Caco-2 (cell line): ENCODE results near the gene TRIM8. TPM values are rescaled to one million over a fixed set of nuclear protein-coding genes. Genes with fewer than 3 reads are reported as not detected.

Experiments used
- BruUV-seq: library from RNA; stranded (reverse); fragments of 400-500 nt; replicated peaks from 2 replicates; lab custom pipeline; 2021; lab: Mats Ljungman, UMichigan
- CTCF ChIA-PET: fragments of 300-600 bp; sonication (Branson Sonifier 250); formaldehyde crosslinking; loops from one replicate; lab custom pipeline; 2022; ENCODE audit warnings: antibody characterized with exemption; lab: Charles Lee
- POLR2A ChIA-PET: fragments of 300-600 bp; sonication (Branson Sonifier 250); formaldehyde crosslinking; loops from one replicate; lab custom pipeline; 2022; ENCODE audit warnings: antibody characterized with exemption; lab: Charles Lee
- DNase-seq, 2 experiments: peaks; one replicate each; pipeline versions ENCODE4 v3.0.0 to v3.0.0-alpha.2; 2020 to 2022
- H3K27me3 ChIP-seq: replicated peaks from 2 replicates; pipeline ENCODE4 v1.6.0; 2011; ENCODE audit warnings: low read length; ENCODE audit not compliant: control insufficient read depth, insufficient read depth
- H3K36me3 ChIP-seq: 2 replicates; pipeline ENCODE4 v1.5.1; 2011; ENCODE audit warnings: low read length; ENCODE audit not compliant: control insufficient read depth, insufficient read depth
- H3K4me1 ChIP-seq: fragments of 250-450 bp; sonication (Bioruptor Pico); 2 replicates; pipeline ENCODE4 v1.5.1; 2020; ENCODE audit warnings: mild to moderate bottlenecking
- H3K4me3 ChIP-seq: 2 replicates; pipeline ENCODE4 v1.5.1; 2011; ENCODE audit warnings: low read depth, mild to moderate bottlenecking, control low read depth, low read length
- H3K9me3 ChIP-seq: fragments of 250-450 bp; sonication (Bioruptor Pico); 2 replicates; pipeline ENCODE4 v1.5.1; 2020; ENCODE audit warnings: mild to moderate bottlenecking, moderate library complexity
- H3K27ac Mint-ChIP-seq: one replicate; pipeline ENCODE4 v1.8.0; 2022; ENCODE audit warnings: mixed read lengths; ENCODE audit not compliant: unreplicated experiment
- H3K27me3 Mint-ChIP-seq: one replicate; pipeline ENCODE4 v1.8.0; 2022; ENCODE audit warnings: mixed read lengths; ENCODE audit not compliant: insufficient read depth, unreplicated experiment
- H3K36me3 Mint-ChIP-seq: one replicate; pipeline ENCODE4 v1.8.0; 2022; ENCODE audit warnings: mild to moderate bottlenecking, mixed read lengths; ENCODE audit not compliant: insufficient read depth, unreplicated experiment
- H3K4me1 Mint-ChIP-seq: one replicate; pipeline ENCODE4 v1.8.0; 2022; ENCODE audit warnings: low read depth, mixed read lengths; ENCODE audit not compliant: unreplicated experiment
- H3K4me3 Mint-ChIP-seq: one replicate; pipeline ENCODE4 v1.8.0; 2022; ENCODE audit warnings: mild to moderate bottlenecking, moderate library complexity, mixed read lengths; ENCODE audit not compliant: unreplicated experiment
- H3K9me3 Mint-ChIP-seq: one replicate; pipeline ENCODE4 v1.8.0; 2022; ENCODE audit warnings: mixed read lengths; ENCODE audit not compliant: unreplicated experiment
- CTCF ChIP-seq, 2 experiments: fragments of 200-600 bp in 1 of 2; IDR thresholded peaks; 1 replicate in 1 of 2; 2 replicates in 1 of 2; pipeline versions ENCODE4 v1.5.1 to v1.8.0; 2011 to 2022; ENCODE audit warnings: antibody characterized with exemption in 1 of 2, control low read depth in 1 of 2, inconsistent platforms in 1 of 2, low read depth in 1 of 2, low read length in 1 of 2, mild to moderate bottlenecking in 1 of 2, moderate library complexity in 1 of 2; ENCODE audit not compliant: insufficient read depth in 1 of 2, severe bottlenecking in 1 of 2, unreplicated experiment in 1 of 2
- intact Hi-C: fragments of 100-400 bp; cut with micrococcal nuclease; formaldehyde crosslinking; loops from one replicate; pipeline ENCODE4 v1.10.0; 2022; ENCODE audit not compliant: unreplicated experiment
- total RNA-seq: library from RNA; stranded (reverse); gene quantifications from 2 replicates; pipeline ENCODE4 v1.2.3, GENCODE V29; 2022

Gene TRIM8
- total RNA-seq, 1 experiment from 2014 or later = 40.9 TPM

- Mint-ChIP-seq H3K4me1 (peaks cover 9% of the 10 kb centered on the region), H3K27me3 (no peaks in the 10 kb centered on the region), H3K9me3 (no peaks in the 10 kb centered on the region), H3K4me3 (no peak overlapping the region), H3K36me3 (no peaks in the 10 kb centered on the region), H3K27ac (no peak overlapping the region)
- no peaks in the 10 kb centered on the region for H3K36me3 ChIP-seq
- H3K27me3 ChIP-seq = no peaks in the 10 kb centered on the region
- no TSS peak for BruUV-seq
- TF ChIP-seq CTCF (IDR thresholded peaks at IDR 0.05; ENCODE audit: insufficient read depth in 1 of 2, low read depth in 1 of 2, low read length in 1 of 2, severe bottlenecking in 1 of 2, unreplicated experiment in 1 of 2) = no peak
- peaks cover 26% of the 10 kb centered on the region for H3K4me1 ChIP-seq
- intact Hi-C loops = loop anchor here (1.0 kb wide), 1 partner anchor 93 kb away; the partner anchor contains the start of gene SUFU
- H3K9me3 ChIP-seq = no peaks in the 10 kb centered on the region
- ChIA-PET POLR2A (no interaction called here), CTCF (interaction anchor here (0.5 to 1.9 kb wide), 11 partner anchors 12 to 215 kb away, joined by 3 to 16 read pairs (median 4); partner anchors contain the start of genes ACTR1A and SUFU)
- H3K4me3 ChIP-seq = no peak overlapping the region
- no peak for DNase-seq
Observed at GRCh38 chr10:102595897-102596296, 48.4 kb upstream of the TRIM8 start.

- TF ChIP-seq CTCF (IDR thresholded peaks at IDR 0.05; ENCODE audit: insufficient read depth in 1 of 2, low read depth in 1 of 2, low read length in 1 of 2, severe bottlenecking in 1 of 2, unreplicated experiment in 1 of 2) = peak; percentile 91 to 93
- Mint-ChIP-seq H3K9me3 (no peaks in the 10 kb centered on the region), H3K4me1 (peaks cover 9% of the 10 kb centered on the region), H3K27ac (no peak overlapping the region), H3K36me3 (no peaks in the 10 kb centered on the region), H3K4me3 (no peak overlapping the region), H3K27me3 (no peaks in the 10 kb centered on the region)
- Histone ChIP-seq H3K4me3 (no peak overlapping the region), H3K27me3 (no peaks in the 10 kb centered on the region), H3K36me3 (no peaks in the 10 kb centered on the region), H3K4me1 (peaks cover 26% of the 10 kb centered on the region), H3K9me3 (no peaks in the 10 kb centered on the region)
- POLR2A ChIA-PET = no interaction called here
- intact Hi-C loops = loop anchor here (1.0 kb wide), 1 partner anchor 93 kb away; the partner anchor contains the start of gene SUFU
- CTCF ChIA-PET = interaction anchor here (0.6 to 1.9 kb wide), 12 partner anchors 13 to 215 kb away, joined by 3 to 16 read pairs (median 4); partner anchors contain the start of genes ACTR1A and SUFU
- DNase-seq = peak; percentile 69
- BruUV-seq = no TSS peak
Observed at GRCh38 chr10:102596506-102596971, 47.7 kb upstream of the TRIM8 start.

- no peaks in the 10 kb centered on the region for H3K36me3 Mint-ChIP-seq
- TF ChIP-seq CTCF (IDR thresholded peaks at IDR 0.05; ENCODE audit: insufficient read depth in 1 of 2, low read depth in 1 of 2, low read length in 1 of 2, severe bottlenecking in 1 of 2, unreplicated experiment in 1 of 2) = no peak
- peaks cover 26% of the 10 kb centered on the region for H3K4me1 ChIP-seq
- H3K4me3 ChIP-seq = no peak overlapping the region
- no peaks in the 10 kb centered on the region for H3K27me3 Mint-ChIP-seq
- POLR2A ChIA-PET = no interaction called here
- DNase-seq = no peak
- no peaks in the 10 kb centered on the region for H3K9me3 Mint-ChIP-seq
- H3K36me3 ChIP-seq = no peaks in the 10 kb centered on the region
- H3K27ac Mint-ChIP-seq = no peak overlapping the region
- no peak overlapping the region for H3K4me3 Mint-ChIP-seq
- no peaks in the 10 kb centered on the region for H3K9me3 ChIP-seq
- intact Hi-C loops = no loop called here
- H3K4me1 Mint-ChIP-seq = peaks cover 9% of the 10 kb centered on the region
- no peaks in the 10 kb centered on the region for H3K27me3 ChIP-seq
- CTCF ChIA-PET = interaction anchor here (0.6 to 1.9 kb wide), 7 partner anchors 13 to 95 kb away, joined by 3 to 16 read pairs (median 5); partner anchors contain the start of genes ACTR1A and SUFU
- no TSS peak for BruUV-seq
Observed at GRCh38 chr10:102597131-102597991, 46.9 kb upstream of the TRIM8 start.
